Colonic mucosa (tissue), 4 donors: Measurements from ENCODE around the gene TNS3. TPM values are rescaled to one million over a fixed set of nuclear protein-coding genes. Genes with fewer than 3 reads are reported as not detected.

Experiments
- DNase-seq: peaks from one replicate; pipeline ENCODE4 v3.0.0-alpha.2; 2020
- H3K27ac ChIP-seq: fragments of 200-600 bp; one replicate; pipeline ENCODE4 v1.8.0; 2021
- H3K27me3 ChIP-seq: fragments of 200-600 bp; one replicate; pipeline ENCODE4 v1.8.0; 2021
- H3K36me3 ChIP-seq: fragments of 200-600 bp; one replicate; pipeline ENCODE4 v1.8.0; 2021
- H3K4me1 ChIP-seq: fragments of 200-600 bp; one replicate; pipeline ENCODE4 v1.8.0; 2021; ENCODE audit warnings: mild to moderate bottlenecking
- H3K4me3 ChIP-seq: fragments of 200-600 bp; one replicate; pipeline ENCODE4 v1.8.0; 2021
- H3K9ac ChIP-seq, 2 donors: one replicate each; pipeline ENCODE4 v1.7.0; 2013; ENCODE audit warnings: control low read depth in 2 of 2, low read depth in 2 of 2, low read length in 2 of 2
- H3K9me3 ChIP-seq: fragments of 200-600 bp; one replicate; pipeline ENCODE4 v1.8.0; 2021
- CTCF ChIP-seq: fragments of 200-600 bp; IDR thresholded peaks from one replicate; pipeline ENCODE4 v1.8.0; 2022; ENCODE audit warnings: antibody characterized with exemption, mild to moderate bottlenecking
- intact Hi-C: fragments of 100-400 bp; cut with DNase I; formaldehyde crosslinking; loops from one replicate; pipeline ENCODE4 v1.14.1; 2022
- total RNA-seq, 2 donors: library from RNA; stranded (reverse); fragmentation: NEBNext Ultra II Directional in 1 of 2; extraction: Animal tissue kit (Norgen Biotek cat#: 25700) in 1 of 2; gene quantifications; one replicate each; pipeline ENCODE4 v1.2.1, GENCODE V29; 2021
- donor health status: healthy.
- donor health status: DM: no; HTN: no; CAD: no.
- donor health status: DM: no; HTN: no; CAD: no.

The TNS3 gene
- total RNA-seq, 2 donors from 2014 or later = 41.1 to 58.2 TPM

GRCh38 chr7:47383696-47384445 is 198.0 kb downstream of the TNS3 start:
- no peaks in the 10 kb centered on the region for H3K36me3 ChIP-seq
- H3K9me3 ChIP-seq = no peaks in the 10 kb centered on the region
- H3K4me3 ChIP-seq = no peak overlapping the region
- H3K27me3 ChIP-seq = no peaks in the 10 kb centered on the region
- H3K4me1 ChIP-seq = no peaks in the 10 kb centered on the region
- H3K27ac ChIP-seq = no peak overlapping the region
- no peak for DNase-seq
- no peak overlapping the region for H3K9ac ChIP-seq
- TF ChIP-seq CTCF = no peak
- intact Hi-C loops = no loop called here

GRCh38 chr7:47383072-47383471 is 198.8 kb downstream of the TNS3 start:
- Histone ChIP-seq H3K27me3 (no peaks in the 10 kb centered on the region), H3K9me3 (no peaks in the 10 kb centered on the region), H3K4me3 (no peak overlapping the region), H3K4me1 (no peaks in the 10 kb centered on the region), H3K36me3 (no peaks in the 10 kb centered on the region), H3K9ac (no peak overlapping the region), H3K27ac (no peak overlapping the region)
- DNase-seq = no peak
- intact Hi-C loops = no loop called here
- TF ChIP-seq CTCF = no peak

- Histone ChIP-seq H3K9me3 (no peaks in the 10 kb centered on the region), H3K4me3 (no peak overlapping the region), H3K27ac (no peak overlapping the region), H3K27me3 (no peaks in the 10 kb centered on the region), H3K4me1 (no peaks in the 10 kb centered on the region), H3K9ac (no peak overlapping the region), H3K36me3 (no peaks in the 10 kb centered on the region)
- no peak for DNase-seq
- TF ChIP-seq CTCF = no peak
- intact Hi-C loops = no loop called here
Measured at GRCh38 chr7:47382200-47382599, 199.7 kb downstream of the TNS3 start.

DNA sequence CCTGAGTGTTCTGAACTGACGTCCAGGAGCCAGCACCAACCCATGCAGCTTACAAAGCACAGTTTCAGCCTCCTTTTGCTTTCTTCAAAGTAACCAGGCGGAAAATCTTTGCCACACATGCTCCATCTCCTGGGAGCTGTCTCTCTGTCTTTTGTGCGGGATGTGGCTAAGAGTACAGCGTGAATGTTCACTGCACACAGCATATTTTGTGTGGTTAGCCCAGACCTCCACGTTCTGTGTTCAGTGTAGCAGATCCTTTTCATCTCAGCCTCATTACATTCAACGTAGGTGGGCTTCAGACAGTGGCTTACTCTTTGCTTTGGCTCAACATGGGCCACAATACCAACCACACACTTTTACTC is 200.8 kb downstream of the TNS3 start:
- TF ChIP-seq CTCF = no peak
- no peaks in the 10 kb centered on the region for H3K4me1 ChIP-seq
- no peak for DNase-seq
- no peak overlapping the region for H3K4me3 ChIP-seq
- intact Hi-C loops = no loop called here
- H3K36me3 ChIP-seq = no peaks in the 10 kb centered on the region
- H3K9ac ChIP-seq = peak overlapping the region in 1 of 2 donors; percentile 79
- no peaks in the 10 kb centered on the region for H3K27me3 ChIP-seq
- H3K9me3 ChIP-seq = no peaks in the 10 kb centered on the region
- peak overlapping the region; percentile 66 for H3K27ac ChIP-seq

- Histone ChIP-seq H3K27me3 (no peaks in the 10 kb centered on the region), H3K36me3 (no peaks in the 10 kb centered on the region), H3K9ac (peak overlapping the region; percentile 52 to 79), H3K27ac (peak overlapping the region; percentile 66), H3K9me3 (no peaks in the 10 kb centered on the region), H3K4me1 (no peaks in the 10 kb centered on the region), H3K4me3 (peak overlapping the region; percentile 33)
- TF ChIP-seq CTCF = no peak
- peak; percentile 78 for DNase-seq
- intact Hi-C loops = no loop called here
Measured at GRCh38 chr7:47380325-47381133, 201.4 kb downstream of the TNS3 start.
